HepG2 (cell line): ENCODE measurements around the gene GRHPR. TPM values are rescaled to one million over a fixed set of nuclear protein-coding genes. Genes with fewer than 3 reads are reported as not detected.

Experiments
- ELK4 ChIP-seq: sonication (generic); formaldehyde crosslinking; IDR thresholded peaks from 2 replicates; pipeline ENCODE4 v1.9.0; 2021; ENCODE audit warnings: missing genetic modification reagents, borderline replicate concordance
- EP300 ChIP-seq, 3 experiments: sonication (generic) in 1 of 3; formaldehyde crosslinking in 1 of 3; IDR thresholded peaks; 2 replicates each; pipeline versions ENCODE4 v1.5.1 to v1.6.1; 2011 to 2020; ENCODE audit warnings: low read depth in 2 of 3, low read length in 2 of 3, borderline replicate concordance in 1 of 3, improper control_type of control experiment in 1 of 3, mild to moderate bottlenecking in 1 of 3, missing genetic modification reagents in 1 of 3, moderate library complexity in 1 of 3
- HNF4A ChIP-seq: sonication (generic); formaldehyde crosslinking; IDR thresholded peaks from 2 replicates; pipeline ENCODE4 v1.4.0; 2020; ENCODE audit warnings: missing genetic modification reagents
- HNF4G ChIP-seq, 2 experiments: sonication (generic) in 1 of 2; formaldehyde crosslinking in 1 of 2; IDR thresholded peaks; 2 replicates each; pipeline versions ENCODE4 v1.4.0 to v1.6.1; 2011 to 2020; ENCODE audit warnings: borderline replicate concordance in 2 of 2, low read depth in 2 of 2, mild to moderate bottlenecking in 2 of 2, low read length in 1 of 2, missing genetic modification reagents in 1 of 2, moderate library complexity in 1 of 2
- RBFOX2 ChIP-seq: fragments of 200-400 bp; formaldehyde crosslinking; IDR thresholded peaks from 2 replicates; pipeline ENCODE4 v1.6.1; 2017; ENCODE audit warnings: low read depth, mild to moderate bottlenecking, low read length
- RFXANK ChIP-seq: IDR thresholded peaks from 2 replicates; pipeline ENCODE4 v1.6.1; 2016
- SRSF9 ChIP-seq: fragments of 200-400 bp; formaldehyde crosslinking; IDR thresholded peaks from 2 replicates; pipeline ENCODE4 v1.6.1; 2018; ENCODE audit warnings: borderline replicate concordance, mild to moderate bottlenecking, low read depth, low read length; ENCODE audit not compliant: insufficient read depth, poor library complexity, severe bottlenecking
- TAF15 ChIP-seq: fragments of 200-400 bp; formaldehyde crosslinking; IDR thresholded peaks from one replicate; pipeline ENCODE4 v1.6.1; 2018; ENCODE audit warnings: mild to moderate bottlenecking, low read depth, low read length; ENCODE audit not compliant: poor library complexity, severe bottlenecking
- TFDP1 ChIP-seq: IDR thresholded peaks from 2 replicates; pipeline ENCODE4 v1.6.1; 2016; ENCODE audit warnings: missing compliant biosample characterization, missing genetic modification reagents, borderline replicate concordance
- ZBTB49 ChIP-seq: sonication (generic); formaldehyde crosslinking; IDR thresholded peaks from 2 replicates; pipeline ENCODE4 v1.4.0; 2020; ENCODE audit warnings: missing genetic modification reagents, borderline replicate concordance
- ZNF407 ChIP-seq: sonication (generic); formaldehyde crosslinking; IDR thresholded peaks from one replicate; pipeline ENCODE4 v1.5.1; 2020; ENCODE audit warnings: mild to moderate bottlenecking, missing genetic modification reagents; ENCODE audit errors: not compliant biosample characterization
- ZNF577 ChIP-seq: sonication (generic); formaldehyde crosslinking; IDR thresholded peaks from 2 replicates; pipeline ENCODE4 v1.4.0; 2020; ENCODE audit warnings: mild to moderate bottlenecking, low read depth, missing genetic modification reagents, borderline replicate concordance
- ZSCAN21 ChIP-seq: sonication (generic); formaldehyde crosslinking; IDR thresholded peaks from 2 replicates; pipeline ENCODE4 v1.8.0; 2022; ENCODE audit warnings: mild to moderate bottlenecking, missing genetic modification reagents, moderate library complexity, borderline replicate concordance
- polyA plus RNA-seq, 8 experiments: library from polyadenylated mRNA; depleted of rRNA in 3 of 8; stranded (reverse) in 7 of 8; unstranded in 1 of 8; fragments of >200 nt; fragmentation: Illumina TruSeq in 4 of 8; extraction: Trizol in 4 of 8; gene quantifications; 2 replicates each; pipeline versions ENCODE4 v1.2.1 to v1.2.3, GENCODE V29; 2011 to 2016; ENCODE audit warnings: low read depth in 4 of 8, missing spikeins in 1 of 8, mixed read lengths in 1 of 8; ENCODE audit not compliant: insufficient read depth in 1 of 8
- total RNA-seq, 5 experiments: library from RNA; depleted of rRNA; stranded (reverse); fragments of >200 nt; fragmentation: Illumina TruSeq; extraction: Trizol; gene quantifications; 2 replicates each; pipeline ENCODE4 v1.2.3, GENCODE V29; 2016; ENCODE audit warnings: low read depth in 1 of 5

GRHPR gene
- total and polyA plus RNA-seq, 2 of the 13 experiments (the other 11 are each of a cell fraction or from before 2014, with no cell fraction given) = 113 to 115 TPM

- TF ChIP-seq ZNF407 (CRISPR knock-in tag) (peak; percentile 80), RBFOX2 (peak; percentile 85), RFXANK (CRISPR knock-in tag) (no peak), ELK4 (no peak), SRSF9 (no peak), EP300 (IDR thresholded peaks at IDR 0.05; ENCODE audit: low read depth in 2 of 2, low read length in 2 of 2) (no peak), EP300 (CRISPR knock-in tag; IDR thresholded peaks at IDR 0.05; ENCODE audit: borderline replicate concordance) (no peak), HNF4A (CRISPR knock-in tag) (no peak), ZNF577 (CRISPR knock-in tag) (no peak), ZBTB49 (CRISPR knock-in tag) (no peak), ZSCAN21 (CRISPR knock-in tag) (peak; percentile 39; the same call in 1 of the 2 replicates), HNF4G (IDR thresholded peaks at IDR 0.05; ENCODE audit: borderline replicate concordance, low read depth, low read length) (no peak), HNF4G (CRISPR knock-in tag; IDR thresholded peaks at IDR 0.05; ENCODE audit: borderline replicate concordance, low read depth) (no peak), TAF15 (no peak), TFDP1 (CRISPR knock-in tag) (no peak)
Observed at GRCh38 chr9:37464426-37465248, 42.1 kb downstream of the GRHPR start (continued).
